Measurements from ENCODE around the gene JAZF1.

GRCh38 chr7:28044825-28045224, 135.8 kb downstream of the JAZF1 start:
- TF ChIP-seq CTCF (IDR thresholded peaks at IDR 0.05) (no peak), POLR2A (IDR thresholded peaks at IDR 0.05) (no peak)
